Epithelial cell of proximal tubule (primary cell): Measurements from ENCODE around the gene PUS10. TPM values are rescaled to one million over a fixed set of nuclear protein-coding genes. Genes with fewer than 3 reads are reported as not detected.
"Not testable (repeated sequence)": the region's sequence is repeated elsewhere in the genome, so short reads cannot be mapped to it uniquely, and the experiment has no call there.

Source experiments
- DNase-seq: peaks from one replicate; pipeline ENCODE4 v3.0.0-alpha.2; 2011; ENCODE audit warnings: low read depth
- H3K4me3 ChIP-seq: 2 replicates; pipeline ENCODE4 v1.5.1; 2011; ENCODE audit warnings: low read depth, mild to moderate bottlenecking, low read length
- total RNA-seq: library from RNA; depleted of rRNA; stranded (reverse); fragments of >200 nt; gene quantifications from 2 replicates; pipeline ENCODE4 v1.2.3, GENCODE V29; 2015
- TF ChIP-seq, protein P1 (sequence below): conservative IDR thresholded peaks from 2 replicates; pipeline ENCODE4 v1.5.1; 2012; ENCODE audit warnings: low read depth, mild to moderate bottlenecking, low read length

Gene PUS10
- total RNA-seq, 1 donor from 2014 or later, result 2.0 TPM

DNA sequence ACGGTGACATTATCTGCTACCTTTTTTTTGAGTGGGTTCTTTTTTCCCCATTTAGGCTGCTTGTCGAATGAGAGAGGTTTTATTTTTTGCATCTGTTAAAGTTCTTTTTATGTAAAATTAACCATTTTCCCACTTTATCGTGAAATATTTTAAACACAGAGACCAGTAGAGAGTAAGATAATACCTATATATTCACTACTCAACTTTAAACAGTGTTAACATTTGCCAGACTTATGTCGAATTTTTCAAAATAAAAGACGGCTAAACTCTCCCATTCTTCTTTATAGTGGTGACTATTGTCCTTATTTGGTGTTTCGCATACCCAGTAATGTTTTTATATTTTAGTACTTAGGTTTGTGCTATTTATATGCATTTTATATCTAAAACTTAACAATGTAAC, 743 bp upstream of the PUS10 start:
- TF ChIP-seq, protein P1, sequence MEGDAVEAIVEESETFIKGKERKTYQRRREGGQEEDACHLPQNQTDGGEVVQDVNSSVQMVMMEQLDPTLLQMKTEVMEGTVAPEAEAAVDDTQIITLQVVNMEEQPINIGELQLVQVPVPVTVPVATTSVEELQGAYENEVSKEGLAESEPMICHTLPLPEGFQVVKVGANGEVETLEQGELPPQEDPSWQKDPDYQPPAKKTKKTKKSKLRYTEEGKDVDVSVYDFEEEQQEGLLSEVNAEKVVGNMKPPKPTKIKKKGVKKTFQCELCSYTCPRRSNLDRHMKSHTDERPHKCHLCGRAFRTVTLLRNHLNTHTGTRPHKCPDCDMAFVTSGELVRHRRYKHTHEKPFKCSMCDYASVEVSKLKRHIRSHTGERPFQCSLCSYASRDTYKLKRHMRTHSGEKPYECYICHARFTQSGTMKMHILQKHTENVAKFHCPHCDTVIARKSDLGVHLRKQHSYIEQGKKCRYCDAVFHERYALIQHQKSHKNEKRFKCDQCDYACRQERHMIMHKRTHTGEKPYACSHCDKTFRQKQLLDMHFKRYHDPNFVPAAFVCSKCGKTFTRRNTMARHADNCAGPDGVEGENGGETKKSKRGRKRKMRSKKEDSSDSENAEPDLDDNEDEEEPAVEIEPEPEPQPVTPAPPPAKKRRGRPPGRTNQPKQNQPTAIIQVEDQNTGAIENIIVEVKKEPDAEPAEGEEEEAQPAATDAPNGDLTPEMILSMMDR, result no peak
- peak overlapping the region; percentile 93 for H3K4me3 ChIP-seq
- no peak for DNase-seq

DNA sequence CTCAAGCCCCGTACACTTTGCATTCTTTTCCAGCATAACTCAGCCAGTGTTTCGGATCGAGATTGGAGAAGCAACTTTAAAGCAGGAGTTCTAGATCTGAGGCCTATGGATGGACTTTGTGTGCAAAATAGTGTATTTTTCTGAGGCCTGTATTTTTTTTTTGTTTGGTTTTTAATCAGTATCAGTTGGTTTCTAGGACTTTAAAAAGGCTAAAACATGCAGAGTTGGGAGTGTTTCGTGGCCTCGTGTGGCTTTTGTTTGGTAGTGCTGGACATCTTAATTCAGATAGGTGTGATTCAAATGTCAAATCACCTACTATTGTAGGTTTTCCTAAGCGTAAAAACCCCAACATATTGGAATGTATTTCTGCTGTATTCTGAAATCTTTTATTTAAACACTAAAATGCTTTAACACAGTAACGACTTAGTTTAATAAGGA, 282 bp upstream of the PUS10 start:
- no peak for DNase-seq
- TF ChIP-seq, protein P1, result no peak
- peak overlapping the region; percentile 93 for H3K4me3 ChIP-seq

DNA sequence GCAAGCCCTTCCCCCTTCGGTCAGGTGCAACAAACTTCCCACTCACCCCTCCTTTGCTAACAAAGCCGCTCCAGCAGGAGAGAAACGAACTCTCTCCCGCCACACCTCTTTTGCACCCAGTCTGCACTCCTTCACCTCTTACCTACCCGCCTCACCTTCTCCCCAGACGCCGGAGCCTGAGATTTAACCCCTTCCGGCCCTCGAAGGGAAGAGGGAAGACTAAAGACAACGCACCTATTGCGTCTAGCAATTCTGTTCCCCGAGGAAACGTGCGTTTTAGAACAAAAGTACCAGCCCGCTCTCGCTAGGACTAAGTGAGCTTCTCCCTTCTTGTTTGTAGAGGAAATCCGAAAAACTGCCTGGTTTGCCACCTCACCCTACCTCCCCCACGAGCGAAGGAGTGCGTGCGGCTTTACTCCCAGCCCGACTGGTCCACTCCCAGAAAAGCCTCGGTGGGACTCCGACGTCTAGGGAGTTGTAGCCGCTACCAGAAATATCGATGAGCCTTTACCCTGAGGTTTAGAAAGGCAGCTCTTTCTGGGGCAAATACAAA, 976 bp downstream of the PUS10 start:
- DNase-seq, result peak; percentile 67
- H3K4me3 ChIP-seq, result peak overlapping the region; percentile 93
- TF ChIP-seq, protein P1, result no peak

DNA sequence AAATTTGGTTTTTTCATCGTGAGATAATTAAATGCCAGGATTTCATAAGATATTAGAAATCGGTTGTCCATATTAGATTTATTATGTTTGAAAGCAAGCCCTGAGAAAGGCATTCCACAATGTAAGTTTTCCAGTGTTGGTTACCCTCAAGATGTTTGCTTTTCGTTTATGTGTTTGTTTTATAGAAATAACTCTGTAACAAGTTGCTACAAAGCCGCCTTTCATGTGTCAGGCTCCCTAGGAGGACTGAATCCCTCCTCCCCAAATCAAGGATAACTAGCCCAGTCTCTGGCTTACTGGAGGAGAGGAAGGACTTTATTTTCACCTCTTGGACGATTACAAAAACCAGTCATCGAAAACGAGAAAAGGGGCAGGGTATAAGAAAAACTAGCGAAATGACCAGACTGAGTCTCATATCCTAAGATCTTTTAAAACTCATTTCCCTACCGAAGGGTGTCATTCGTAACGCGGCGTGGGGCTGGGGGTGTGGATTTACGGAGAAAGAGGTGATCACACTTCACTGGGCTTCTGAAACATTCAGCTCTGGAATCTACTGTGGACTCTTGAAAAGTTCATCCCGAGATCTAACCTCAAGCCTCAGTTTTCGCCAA, 1.6 kb downstream of the PUS10 start:
- peak overlapping the region; percentile 93 for H3K4me3 ChIP-seq
- TF ChIP-seq, protein P1, result no peak
- no peak for DNase-seq

DNA sequence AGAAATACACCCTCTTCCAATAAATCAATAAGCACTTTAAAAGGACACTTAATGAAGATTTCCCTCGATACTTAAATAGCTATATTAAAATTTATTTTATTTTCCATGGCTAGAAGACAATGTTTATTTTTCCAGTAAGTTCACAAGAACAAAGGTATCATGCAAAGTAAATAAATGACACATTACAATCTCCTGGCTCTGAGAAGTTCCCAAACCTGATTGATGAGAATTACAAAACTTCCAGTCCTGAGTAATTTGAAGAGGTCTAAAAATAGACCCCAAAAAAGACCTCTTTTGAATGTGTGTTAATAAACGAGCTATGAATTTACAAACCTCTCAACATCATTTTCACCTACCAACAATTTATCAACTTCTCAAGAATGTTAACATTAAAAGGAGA, 2.1 kb downstream of the PUS10 start:
- peak overlapping the region; percentile 93 for H3K4me3 ChIP-seq
- TF ChIP-seq, protein P1, result no peak
- no peak for DNase-seq

DNA sequence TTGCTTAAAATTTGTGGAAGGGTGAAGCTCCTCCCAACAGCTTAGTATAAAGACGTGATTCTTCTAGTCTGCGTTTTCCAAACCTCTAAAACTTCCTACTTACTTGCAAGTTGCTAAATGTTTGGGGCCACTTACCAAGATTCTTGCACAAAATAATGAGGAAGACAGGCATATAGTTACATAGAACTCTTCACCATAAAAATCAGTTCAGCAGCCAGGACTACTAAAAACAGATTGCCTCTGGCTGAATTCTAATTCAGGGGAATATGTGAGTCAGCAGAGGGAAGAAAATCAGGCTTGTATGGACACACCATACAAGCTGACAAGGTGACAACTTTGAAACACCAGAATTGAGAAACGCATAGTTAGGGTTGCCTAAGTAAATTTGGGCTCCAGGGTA, 3.3 kb downstream of the PUS10 start:
- TF ChIP-seq, protein P1, result no peak
- no peak for DNase-seq

DNA sequence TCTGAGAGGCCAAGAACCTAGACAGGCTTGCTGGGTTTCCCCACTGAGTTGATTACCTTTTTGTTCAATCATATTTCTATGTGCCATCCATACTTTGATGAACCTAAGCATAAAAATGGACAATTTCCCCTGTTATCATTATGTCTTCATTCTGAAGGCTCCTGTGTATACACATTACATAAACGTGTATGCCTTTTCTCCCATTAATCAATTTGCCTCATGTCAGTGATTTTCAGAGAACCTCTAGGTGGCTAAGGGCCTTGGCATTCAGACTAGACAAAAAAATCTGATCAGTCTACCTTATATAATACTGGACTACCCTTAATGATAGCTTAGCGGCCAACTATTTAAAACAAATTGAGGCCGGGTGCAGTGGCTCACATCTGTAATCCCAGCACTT, 4.7 kb downstream of the PUS10 start:
- no peak for DNase-seq
- TF ChIP-seq, protein P1, result no peak
- H3K4me3 ChIP-seq, result no peak overlapping the region

More for the DNA sequence above, 3.3 kb downstream of the PUS10 start:
- H3K4me3 ChIP-seq, result no peak overlapping the region

DNA sequence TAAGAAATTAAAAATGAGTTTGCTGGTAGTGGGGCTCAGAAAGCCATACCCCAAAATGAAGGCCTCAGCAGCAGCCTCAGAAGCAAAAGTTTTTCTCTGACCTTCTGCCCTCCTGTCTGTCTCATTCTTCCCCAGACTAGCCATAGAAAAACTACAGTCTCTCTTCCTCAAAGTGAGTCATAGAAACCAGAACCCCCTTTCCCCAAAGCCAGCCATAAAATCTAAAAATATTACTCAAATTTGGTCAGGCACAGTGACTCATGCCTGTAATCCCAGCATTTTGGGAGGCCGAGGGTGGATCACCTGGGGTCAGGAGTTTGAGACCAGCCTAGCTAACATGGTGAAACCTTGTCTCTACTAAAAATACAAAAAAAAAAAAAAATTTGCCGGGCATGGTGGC, 5.8 kb downstream of the PUS10 start:
- not testable (repeated sequence) for H3K4me3 ChIP-seq, DNase-seq
